OCI-LY7 (cell line): ENCODE results near the gene MAPK11. TPM values are rescaled to one million over a fixed set of nuclear protein-coding genes. Genes with fewer than 3 reads are reported as not detected.

Source experiments
- BruUV-seq: library from RNA; stranded (reverse); fragments of 400-500 nt; replicated peaks from 2 replicates; lab custom pipeline; 2021; lab: Mats Ljungman, UMichigan
- CTCF ChIA-PET: fragments of 300-600 bp; sonication (Branson Sonifier 250); formaldehyde crosslinking; loops from one replicate; lab custom pipeline; 2022; ENCODE audit warnings: antibody characterized with exemption; ENCODE audit not compliant: unreplicated experiment; lab: Charles Lee
- POLR2A ChIA-PET: fragments of 300-600 bp; sonication (Branson Sonifier 250); formaldehyde crosslinking; loops from one replicate; lab custom pipeline; 2022; ENCODE audit warnings: antibody characterized with exemption; lab: Charles Lee
- DNase-seq: peaks from one replicate; pipeline ENCODE4 v3.0.0-alpha.2; 2015; ENCODE audit warnings: low spot score
- H2AFZ ChIP-seq: fragments of 200-600 bp; sonication (generic), shearing (Covaris generic); 2 replicates; pipeline ENCODE4 v1.6.1; 2014; ENCODE audit warnings: mild to moderate bottlenecking, antibody characterized with exemption, low read length, moderate library complexity
- H3K27ac ChIP-seq: fragments of 200-600 bp; sonication (generic); 2 replicates; pipeline ENCODE4 v1.5.1; 2014; ENCODE audit warnings: mixed run types, low read depth, mild to moderate bottlenecking, moderate library complexity, low read length, inconsistent platforms; ENCODE audit not compliant: poor library complexity, severe bottlenecking
- H3K36me3 ChIP-seq: fragments of 200-600 bp; sonication (generic); 2 replicates; pipeline ENCODE4 v1.6.1; 2014; ENCODE audit warnings: mild to moderate bottlenecking, antibody characterized with exemption, low read length, moderate library complexity, mixed read lengths; ENCODE audit not compliant: insufficient read depth
- H3K4me1 ChIP-seq: fragments of 200-600 bp; sonication (generic); 2 replicates; pipeline ENCODE4 v1.5.1; 2014; ENCODE audit warnings: mild to moderate bottlenecking, low read length; ENCODE audit not compliant: insufficient read depth, poor library complexity, severe bottlenecking
- H3K4me2 ChIP-seq: fragments of 200-600 bp; sonication (generic); 2 replicates; pipeline ENCODE4 v1.6.1; 2014; ENCODE audit warnings: mild to moderate bottlenecking, low read length
- H3K4me3 ChIP-seq: fragments of 200-600 bp; sonication (generic); 2 replicates; pipeline ENCODE4 v1.5.1; 2014; ENCODE audit warnings: mild to moderate bottlenecking, low read depth, low read length; ENCODE audit not compliant: poor library complexity, severe bottlenecking
- H3K79me2 ChIP-seq: fragments of 200-600 bp; sonication (generic); 2 replicates; pipeline ENCODE4 v1.6.1; 2016; ENCODE audit warnings: low read depth, mild to moderate bottlenecking, low read length, moderate library complexity, mixed read lengths; ENCODE audit not compliant: insufficient read depth
- H3K9me2 ChIP-seq: fragments of 200-600 bp; sonication (generic); 2 replicates; pipeline ENCODE4 v1.6.1; 2016; ENCODE audit warnings: mild to moderate bottlenecking, low read length, mixed read lengths; ENCODE audit not compliant: insufficient read depth
- H3K9me3 ChIP-seq: fragments of 200-600 bp; sonication (generic); 2 replicates; pipeline ENCODE4 v1.6.1; 2014; ENCODE audit warnings: mild to moderate bottlenecking, mixed run types, low read length, mixed read lengths
- H4K20me1 ChIP-seq: fragments of 200-600 bp; sonication (generic); 2 replicates; pipeline ENCODE4 v1.6.1; 2014; ENCODE audit warnings: mild to moderate bottlenecking, antibody characterized with exemption, low read length, moderate library complexity, mixed read lengths; ENCODE audit not compliant: insufficient read depth
- CTCF ChIP-seq: fragments of 200-600 bp; sonication (generic); conservative IDR thresholded peaks from 2 replicates; pipeline ENCODE4 v1.5.1; 2014; ENCODE audit warnings: mild to moderate bottlenecking, antibody characterized with exemption, low read length, moderate library complexity, mixed read lengths
- EZH2phosphoT487 ChIP-seq: fragments of 200-600 bp; sonication (generic); IDR thresholded peaks from 2 replicates; pipeline ENCODE4 v1.6.1; 2018; ENCODE audit warnings: low read depth, borderline replicate concordance, mild to moderate bottlenecking, mixed run types, antibody characterized with exemption, low read length, moderate library complexity, mixed read lengths
- intact Hi-C: fragments of 100-400 bp; cut with micrococcal nuclease; formaldehyde crosslinking; loops from one replicate; pipeline ENCODE4 v1.10.0; 2022; ENCODE audit not compliant: unreplicated experiment
- total RNA-seq, 2 experiments: library from RNA; depleted of rRNA in 1 of 2; stranded (reverse); fragments of >200 nt in 1 of 2; shearing (Covaris generic) in 1 of 2; gene quantifications; 2 replicates each; pipeline ENCODE4 v1.2.3, GENCODE V29; 2014 to 2022

MAPK11 gene
- total RNA-seq, 2 experiments from 2014 or later = 12.0 to 19.7 TPM

GRCh38 chr22:50296658-50297490 lies 26.7 kb upstream of the MAPK11 start:
- Histone ChIP-seq H3K79me2 (no peaks in the 10 kb centered on the region), H3K27ac (no peak overlapping the region), H2AFZ (no peak overlapping the region), H3K4me1 (peaks cover 76% of the 10 kb centered on the region), H3K9me3 (no peaks in the 10 kb centered on the region), H3K9me2 (no peaks in the 10 kb centered on the region), H3K4me3 (no peak overlapping the region), H4K20me1 (no peaks in the 10 kb centered on the region), H3K4me2 (no peak overlapping the region), H3K36me3 (no peaks in the 10 kb centered on the region)
- no TSS peak for BruUV-seq
- DNase-seq = no peak
- no peak for TF ChIP-seq CTCF
- TF ChIP-seq EZH2phosphoT487 = no peak
- intact Hi-C loops = no loop called here
- POLR2A ChIA-PET = interaction anchor here (0.6 kb wide), 1 partner anchor 20 kb away, joined by 3 read pairs; no protein-coding TSS in a partner anchor
- CTCF ChIA-PET = no interaction called here

GRCh38 chr22:50294319-50294656 lies 24.1 kb upstream of the MAPK11 start:
- ChIA-PET CTCF (interaction anchor here (1.3 kb wide), 1 partner anchor 22 kb away, joined by 3 read pairs; no protein-coding TSS in a partner anchor), POLR2A (interaction anchor here (1.5 kb wide), 1 partner anchor 176 kb away, joined by 3 read pairs; no protein-coding TSS in a partner anchor)
- H4K20me1 ChIP-seq = no peaks in the 10 kb centered on the region
- peak overlapping the region; percentile 60; the same call in 1 of the 2 replicates for H2AFZ ChIP-seq
- H3K4me3 ChIP-seq = peak overlapping the region; percentile 65
- H3K4me1 ChIP-seq = peaks cover 57% of the 10 kb centered on the region
- DNase-seq = no peak
- no peaks in the 10 kb centered on the region for H3K36me3 ChIP-seq
- no peaks in the 10 kb centered on the region for H3K9me2 ChIP-seq
- H3K27ac ChIP-seq = peak overlapping the region; percentile 65
- no TSS peak for BruUV-seq
- intact Hi-C loops = loop anchor here (5.0 kb wide), 1 partner anchor 33 kb away; the partner anchor contains the start of gene DENND6B
- peak overlapping the region; percentile 84 for H3K4me2 ChIP-seq
- H3K79me2 ChIP-seq = no peaks in the 10 kb centered on the region
- H3K9me3 ChIP-seq = no peaks in the 10 kb centered on the region
- no peak for TF ChIP-seq EZH2phosphoT487

GRCh38 chr22:50293441-50294318 lies 23.5 kb upstream of the MAPK11 start:
- Histone ChIP-seq H3K4me1 (peaks cover 56% of the 10 kb centered on the region), H2AFZ (peak overlapping the region; percentile 60), H3K4me2 (peak overlapping the region; percentile 84), H3K27ac (peak overlapping the region; percentile 65), H3K36me3 (no peaks in the 10 kb centered on the region), H3K9me3 (no peaks in the 10 kb centered on the region), H3K4me3 (peak overlapping the region; percentile 65), H3K9me2 (no peaks in the 10 kb centered on the region), H4K20me1 (no peaks in the 10 kb centered on the region), H3K79me2 (no peaks in the 10 kb centered on the region)
- peak; percentile 65 for DNase-seq
- ChIA-PET CTCF (interaction anchor here (0.6 to 1.3 kb wide), 2 partner anchors 22 to 72 kb away, joined by 3 read pairs; no protein-coding TSS in a partner anchor), POLR2A (interaction anchor here (0.5 to 1.5 kb wide), 2 partner anchors 30 to 176 kb away, joined by 3 read pairs; no protein-coding TSS in a partner anchor)
- no TSS peak for BruUV-seq
- TF ChIP-seq CTCF (no peak), EZH2phosphoT487 (no peak)
- intact Hi-C loops = loop anchor here (5.0 kb wide), 1 partner anchor 34 kb away; the partner anchor contains the start of gene DENND6B
